Ascending aorta (tissue), 2 donors: Measurements from ENCODE around the gene LRIT2. TPM values are rescaled to one million over a fixed set of nuclear protein-coding genes. Genes with fewer than 3 reads are reported as not detected.

ENCODE experiments used
- DNase-seq, 2 donors: peaks; one replicate each; pipeline ENCODE4 v3.0.0-alpha.2; 2019; ENCODE audit warnings: low spot score in 2 of 2
- H3K27ac ChIP-seq, 2 donors: fragments of 200-600 bp; sonication (generic); one replicate each; pipeline ENCODE4 v1.5.1; 2016 to 2017; ENCODE audit warnings: mild to moderate bottlenecking in 1 of 2
- H3K27me3 ChIP-seq: fragments of 200-600 bp; sonication (generic); one replicate; pipeline ENCODE4 v1.5.1; 2017
- H3K36me3 ChIP-seq, 2 donors: fragments of 200-600 bp; sonication (generic); one replicate each; pipeline ENCODE4 v1.5.1; 2016
- H3K4me1 ChIP-seq, 2 donors: fragments of 200-600 bp; sonication (generic); one replicate each; pipeline ENCODE4 v1.5.1; 2016 to 2017; ENCODE audit warnings: mild to moderate bottlenecking in 1 of 2
- H3K4me3 ChIP-seq, 2 donors: fragments of 200-600 bp; sonication (generic); one replicate each; pipeline ENCODE4 v1.5.1; 2016 to 2017; ENCODE audit warnings: mild to moderate bottlenecking in 1 of 2
- H3K9me3 ChIP-seq, 2 donors: fragments of 200-600 bp; sonication (generic); one replicate each; pipeline ENCODE4 v1.5.1; 2016
- CTCF ChIP-seq, 3 experiments: fragments of 200-600 bp in 2 of 3; fragments of 450-650 bp in 1 of 3; sonication (generic) in 2 of 3; IDR thresholded peaks; one replicate each; pipeline ENCODE4 v1.5.1; 2016 to 2019; ENCODE audit warnings: antibody characterized with exemption in 3 of 3, mild to moderate bottlenecking in 1 of 3, moderate library complexity in 1 of 3
- intact Hi-C: fragments of 100-400 bp; cut with DNase I; formaldehyde crosslinking; loops from one replicate; pipeline ENCODE4 v1.15.1; 2023
- total RNA-seq: library from RNA; depleted of rRNA; stranded (reverse); fragments of >200 nt; gene quantifications from one replicate; pipeline ENCODE4 v1.1.0, GENCODE V29; 2016

LRIT2 gene
- total RNA-seq, 1 donor from 2014 or later = not detected

DNA sequence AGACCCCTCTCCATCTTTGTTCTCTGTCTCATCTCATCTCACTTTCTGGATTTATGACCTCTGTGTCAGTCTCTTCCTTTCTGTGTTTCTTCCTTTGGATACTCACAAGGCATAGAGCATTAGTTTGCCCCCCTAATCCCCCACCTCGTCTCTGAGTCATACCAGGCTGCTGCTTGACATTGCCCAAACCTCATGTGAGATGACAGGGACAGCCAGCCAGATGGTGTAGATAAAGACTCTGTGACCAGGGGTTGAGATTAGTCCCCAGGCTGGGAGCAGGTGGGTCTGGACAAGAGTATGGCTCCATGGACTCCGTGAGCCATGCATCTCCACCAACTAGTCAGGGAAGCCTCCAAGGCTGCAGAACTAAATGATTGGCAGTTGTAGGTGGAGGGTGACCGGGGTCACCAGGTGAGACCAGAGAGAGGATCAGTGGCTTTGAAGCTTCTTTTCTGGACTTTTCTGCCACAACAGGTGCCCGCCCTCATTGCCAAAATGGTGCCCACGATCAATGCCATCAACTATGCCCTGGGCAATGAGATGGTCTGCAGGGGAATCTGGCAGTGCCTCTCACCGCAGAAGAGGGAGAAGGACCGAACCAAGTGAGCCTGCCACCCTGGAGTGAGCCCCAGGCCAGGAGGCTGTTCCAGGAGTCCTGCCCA is 32.8 kb upstream of the LRIT2 start:
- H3K27ac ChIP-seq = no peak overlapping the region
- H3K4me3 ChIP-seq = no peak overlapping the region
- intact Hi-C loops = no loop called here
- no peaks in the 10 kb centered on the region for H3K27me3 ChIP-seq
- TF ChIP-seq CTCF (IDR thresholded peaks at IDR 0.05) = no peak
- H3K36me3 ChIP-seq = no peaks in the 10 kb centered on the region
- peak in 1 of 2 donors; percentile 33 for DNase-seq
- no peaks in the 10 kb centered on the region for H3K9me3 ChIP-seq
- no peaks in the 10 kb centered on the region for H3K4me1 ChIP-seq

DNA sequence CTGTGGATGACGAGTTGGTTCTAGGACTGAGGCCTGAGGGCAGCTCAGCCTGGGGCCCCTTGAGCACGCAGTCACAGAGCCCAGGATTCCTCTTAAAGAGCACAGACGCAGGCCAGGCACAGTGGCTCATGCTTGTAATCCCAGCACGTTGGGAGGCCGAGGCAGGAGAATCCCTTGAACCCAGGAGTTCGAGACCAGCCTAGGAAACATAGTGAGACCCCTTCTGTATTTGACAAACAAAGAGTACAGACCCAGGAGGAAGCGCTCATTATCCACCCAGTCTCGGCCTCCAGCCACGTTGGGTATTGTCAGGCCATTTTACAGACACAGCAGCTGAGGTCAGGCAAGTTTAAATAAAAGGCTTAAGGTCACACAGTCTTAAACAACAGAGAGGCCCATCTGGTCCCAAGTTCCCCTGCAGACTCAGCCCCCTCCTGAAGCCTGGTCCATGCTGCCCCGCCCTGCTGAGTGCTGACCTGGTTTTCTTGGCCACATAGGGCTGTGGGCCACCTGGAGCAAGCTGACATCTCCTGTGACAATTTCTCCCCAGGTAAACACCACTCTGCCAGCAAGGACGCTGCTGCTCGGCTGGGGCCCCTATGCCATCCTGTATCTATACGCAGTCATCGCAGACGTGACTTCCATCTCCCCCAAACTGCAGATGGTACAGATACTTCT is 32.1 kb upstream of the LRIT2 start:
- no peaks in the 10 kb centered on the region for H3K36me3 ChIP-seq
- peak in 1 of 3 experiments; percentile 1 for TF ChIP-seq CTCF (IDR thresholded peaks at IDR 0.05)
- DNase-seq = no peak
- intact Hi-C loops = no loop called here
- H3K9me3 ChIP-seq = no peaks in the 10 kb centered on the region
- no peak overlapping the region for H3K4me3 ChIP-seq
- H3K4me1 ChIP-seq = no peaks in the 10 kb centered on the region
- H3K27me3 ChIP-seq = no peaks in the 10 kb centered on the region
- no peak overlapping the region for H3K27ac ChIP-seq

DNA sequence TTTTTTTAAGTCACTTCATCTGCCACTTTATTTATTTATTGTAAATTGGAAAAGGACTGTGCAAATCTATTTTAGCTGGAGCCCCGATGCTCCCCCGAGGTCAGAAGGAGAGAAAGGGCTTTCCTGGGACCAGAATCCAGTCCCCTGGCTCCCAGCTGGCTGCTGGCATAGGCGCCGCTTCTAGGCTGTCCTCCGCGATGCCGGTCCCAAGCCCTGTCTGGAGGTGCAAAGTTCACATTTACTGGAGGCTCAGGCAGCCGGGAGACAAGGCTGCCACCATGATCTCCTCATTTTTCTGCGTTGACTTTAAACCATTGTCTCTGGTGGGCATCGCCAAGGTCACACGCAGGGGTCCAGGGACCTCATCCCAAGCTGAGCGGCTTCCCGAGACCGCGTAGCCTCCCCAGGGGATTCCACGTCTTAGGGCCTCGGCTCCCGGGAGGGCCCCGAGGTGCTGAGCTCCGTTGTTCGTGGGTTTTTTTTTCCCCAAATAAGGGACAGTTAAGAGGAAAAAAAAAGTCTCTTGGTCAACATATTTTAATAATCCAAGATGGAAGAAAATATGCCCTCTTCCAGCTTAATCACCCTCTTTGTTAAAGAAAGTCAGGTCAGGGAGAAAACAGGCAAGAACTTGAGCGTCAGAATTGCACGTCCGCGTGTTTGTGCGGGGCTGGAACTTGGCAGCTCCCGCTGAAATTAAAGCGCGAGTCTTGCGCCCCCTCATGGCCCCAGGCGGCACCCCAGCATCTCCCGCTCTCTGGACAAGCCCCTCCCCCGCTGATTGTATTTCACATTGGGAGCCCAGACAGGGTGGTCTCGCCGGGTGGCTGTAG is 31.4 kb upstream of the LRIT2 start:
- H3K4me1 ChIP-seq = no peaks in the 10 kb centered on the region
- no peak overlapping the region for H3K27ac ChIP-seq
- H3K27me3 ChIP-seq = no peaks in the 10 kb centered on the region
- peak in 1 of 2 donors; percentile 58 for DNase-seq
- intact Hi-C loops = no loop called here
- TF ChIP-seq CTCF (IDR thresholded peaks at IDR 0.05) = peak; percentile 4 to 43 (median 22)
- H3K9me3 ChIP-seq = no peaks in the 10 kb centered on the region
- H3K4me3 ChIP-seq = peak overlapping the region in 1 of 2 donors; percentile 0
- no peaks in the 10 kb centered on the region for H3K36me3 ChIP-seq

DNA sequence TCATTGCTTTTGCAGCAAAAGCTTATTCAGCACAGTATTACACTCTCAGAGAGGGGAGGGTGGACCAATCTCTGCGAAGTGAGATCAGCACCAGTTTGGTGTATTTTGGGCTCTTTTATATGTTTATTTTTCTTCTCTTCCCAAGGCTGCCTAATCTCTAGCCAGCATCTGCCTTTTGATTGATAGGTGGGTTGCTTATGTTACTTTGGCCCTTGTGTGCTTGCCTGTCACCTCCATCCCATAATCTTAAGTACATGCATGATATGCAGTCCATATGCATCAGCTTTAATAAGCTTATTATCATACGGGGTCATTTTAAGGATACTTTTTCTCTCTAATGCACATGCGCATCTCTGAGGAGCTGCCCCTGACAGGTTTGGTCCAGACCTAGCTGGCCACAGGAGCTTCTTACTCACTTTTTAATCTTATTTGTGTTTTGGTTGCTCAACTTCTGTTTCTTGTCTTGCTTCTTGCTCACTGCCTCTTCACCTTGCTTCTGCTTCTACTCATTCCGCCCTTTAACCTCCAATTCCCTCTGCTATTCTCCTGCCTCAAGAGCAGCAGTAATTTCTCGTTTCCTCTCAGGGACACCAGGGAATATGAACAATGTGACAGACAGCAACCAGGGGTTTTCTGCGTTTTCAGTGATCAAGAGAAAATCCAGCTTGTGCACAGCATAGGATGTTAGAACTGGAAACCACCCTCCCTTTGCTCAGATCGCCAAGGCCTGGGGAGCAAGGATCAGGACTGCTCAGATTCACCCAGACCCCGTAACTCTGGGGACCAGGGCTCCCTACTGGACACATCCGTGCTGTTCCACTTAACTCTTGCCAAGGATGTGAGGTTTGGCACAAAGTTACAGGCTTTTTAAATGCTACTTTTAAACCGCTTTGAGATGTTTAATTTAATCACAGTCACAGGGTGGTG is 29.5 kb upstream of the LRIT2 start:
- intact Hi-C loops = no loop called here
- peak in 1 of 2 donors; percentile 42 for DNase-seq
- no peaks in the 10 kb centered on the region for H3K9me3 ChIP-seq
- no peaks in the 10 kb centered on the region for H3K36me3 ChIP-seq
- no peak overlapping the region for H3K27ac ChIP-seq
- no peak for TF ChIP-seq CTCF (IDR thresholded peaks at IDR 0.05)
- no peaks in the 10 kb centered on the region for H3K4me1 ChIP-seq
- no peaks in the 10 kb centered on the region for H3K27me3 ChIP-seq
- H3K4me3 ChIP-seq = no peak overlapping the region

GRCh38 chr10:84248794-84249193 is 23.4 kb upstream of the LRIT2 start:
- H3K4me3 ChIP-seq = no peak overlapping the region
- TF ChIP-seq CTCF (IDR thresholded peaks at IDR 0.05) = no peak
- no peaks in the 10 kb centered on the region for H3K4me1 ChIP-seq
- no peaks in the 10 kb centered on the region for H3K36me3 ChIP-seq
- H3K27ac ChIP-seq = no peak overlapping the region
- peak in 1 of 2 donors; percentile 57 for DNase-seq
- no peaks in the 10 kb centered on the region for H3K27me3 ChIP-seq
- no peaks in the 10 kb centered on the region for H3K9me3 ChIP-seq
- intact Hi-C loops = no loop called here
